ENCODE results near the gene SLC7A10.
A peak's percentile ranks its signal among the peaks of the same experiment; 100 is the strongest.

Gene SLC7A10

DNA sequence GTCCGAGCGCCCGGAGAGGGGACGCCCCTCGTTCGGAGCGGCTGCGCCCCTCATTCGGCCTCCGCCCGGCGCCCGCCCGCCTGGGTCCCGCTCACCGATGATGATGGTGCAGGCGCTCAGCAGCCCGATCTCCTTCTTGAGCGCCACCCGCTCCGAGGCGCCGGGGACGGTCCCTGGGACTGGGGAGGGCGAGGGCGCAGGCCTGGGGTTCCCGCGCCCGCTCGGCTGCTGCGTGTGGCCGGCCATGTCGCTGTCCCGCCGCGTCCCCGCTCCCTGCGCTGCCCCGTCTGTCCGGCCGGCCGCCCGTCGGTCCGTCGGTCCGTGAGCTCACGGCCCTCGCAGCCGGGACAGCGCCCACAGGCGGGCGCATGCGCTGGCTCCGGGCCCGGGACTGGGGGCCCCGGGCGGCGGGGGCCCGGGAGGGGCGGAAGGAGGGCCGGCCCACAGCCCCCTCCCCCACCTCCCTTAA lies at the start of gene SLC7A10:
TSS of gene SLC7A10 (minus strand) at position 393 of the 469 bp plus-strand sequence. CDS start at position 246, 147 bp downstream.
- in situ Hi-C loops (cut with HindIII; ENCODE audit: low sequenced_read_pairs) = no loop called here
- no peak within 1 kb of the TSS for H3K4me3 ChIP-seq (ENCODE audit: low read depth, low read length)
- TF ChIP-seq, protein P1, sequence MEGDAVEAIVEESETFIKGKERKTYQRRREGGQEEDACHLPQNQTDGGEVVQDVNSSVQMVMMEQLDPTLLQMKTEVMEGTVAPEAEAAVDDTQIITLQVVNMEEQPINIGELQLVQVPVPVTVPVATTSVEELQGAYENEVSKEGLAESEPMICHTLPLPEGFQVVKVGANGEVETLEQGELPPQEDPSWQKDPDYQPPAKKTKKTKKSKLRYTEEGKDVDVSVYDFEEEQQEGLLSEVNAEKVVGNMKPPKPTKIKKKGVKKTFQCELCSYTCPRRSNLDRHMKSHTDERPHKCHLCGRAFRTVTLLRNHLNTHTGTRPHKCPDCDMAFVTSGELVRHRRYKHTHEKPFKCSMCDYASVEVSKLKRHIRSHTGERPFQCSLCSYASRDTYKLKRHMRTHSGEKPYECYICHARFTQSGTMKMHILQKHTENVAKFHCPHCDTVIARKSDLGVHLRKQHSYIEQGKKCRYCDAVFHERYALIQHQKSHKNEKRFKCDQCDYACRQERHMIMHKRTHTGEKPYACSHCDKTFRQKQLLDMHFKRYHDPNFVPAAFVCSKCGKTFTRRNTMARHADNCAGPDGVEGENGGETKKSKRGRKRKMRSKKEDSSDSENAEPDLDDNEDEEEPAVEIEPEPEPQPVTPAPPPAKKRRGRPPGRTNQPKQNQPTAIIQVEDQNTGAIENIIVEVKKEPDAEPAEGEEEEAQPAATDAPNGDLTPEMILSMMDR (IDR thresholded peaks at IDR 0.05; ENCODE audit: low read depth, low read length) = no peak
- no peak for DNase-seq (ENCODE audit: low read depth, low spot score)

- in situ Hi-C loops (cut with HindIII; ENCODE audit: low sequenced_read_pairs) = no loop called here
- no peak overlapping the region for H3K4me3 ChIP-seq (ENCODE audit: low read depth, low read length)
- DNase-seq (ENCODE audit: low read depth, low spot score) = no peak
- TF ChIP-seq, protein P1 (IDR thresholded peaks at IDR 0.05; ENCODE audit: low read depth, low read length) = no peak
These were observed 49.3 kb upstream of the SLC7A10 start for GRCh38 chr19:33274663-33275558.

GRCh38 chr19:33273881-33274662 lies 48.4 kb upstream of the SLC7A10 start:
- peak; percentile 56 for DNase-seq (ENCODE audit: low read depth, low spot score)
- in situ Hi-C loops (cut with HindIII; ENCODE audit: low sequenced_read_pairs) = no loop called here
- no peak overlapping the region for H3K4me3 ChIP-seq (ENCODE audit: low read depth, low read length)
- TF ChIP-seq, protein P1 (IDR thresholded peaks at IDR 0.05; ENCODE audit: low read depth, low read length) = no peak

- in situ Hi-C loops (cut with HindIII; ENCODE audit: low sequenced_read_pairs) = no loop called here
- DNase-seq (ENCODE audit: low read depth, low spot score) = no peak
- no peak overlapping the region for H3K4me3 ChIP-seq (ENCODE audit: low read depth, low read length)
- TF ChIP-seq, protein P1 (IDR thresholded peaks at IDR 0.05; ENCODE audit: low read depth, low read length) = no peak
These were observed 47.6 kb upstream of the SLC7A10 start for GRCh38 chr19:33273065-33273736.

GRCh38 chr19:33271246-33272021 lies 45.8 kb upstream of the SLC7A10 start:
- H3K4me3 ChIP-seq (ENCODE audit: low read depth, low read length) = no peak overlapping the region
- no peak for DNase-seq (ENCODE audit: low read depth, low spot score)
- TF ChIP-seq, protein P1 (IDR thresholded peaks at IDR 0.05; ENCODE audit: low read depth, low read length) = no peak
- in situ Hi-C loops (cut with HindIII; ENCODE audit: low sequenced_read_pairs) = no loop called here

Data from astrocyte of the spinal cord (primary cell).